K562 (cell line): ENCODE results near the gene FRMPD1. TPM values are rescaled to one million over a fixed set of nuclear protein-coding genes. Genes with fewer than 3 reads are reported as not detected.

ENCODE experiments used
- ATAC-seq: fragments of 200-7000 bp; cut with Tn5 transposase; 3 replicates; pipeline ENCODE4 v1.9.1; 2020; ENCODE audit warnings: moderate library complexity
- BruUV-seq: library from RNA; stranded (reverse); fragments of 400-500 nt; replicated peaks from 2 replicates; lab custom pipeline; 2021; lab: Mats Ljungman, UMichigan
- CTCF ChIA-PET: fragments of 300-600 bp; formaldehyde crosslinking; extraction: SDS; loops from one replicate; lab custom pipeline; 2021; ENCODE audit warnings: low intra/inter-chr PET ratio; lab: Yijun Ruan, JAX
- POLR2A ChIA-PET: fragments of 300-600, 350-650 bp; sonication (Branson Sonifier 250); formaldehyde crosslinking; extraction: SDS; loops from one replicate; lab custom pipeline; 2021; ENCODE audit warnings: antibody characterized with exemption, inconsistent platforms; lab: Yijun Ruan, JAX
- DNase-seq, 4 experiments: peaks; one replicate each; pipeline versions ENCODE4 v3.0.0 to v3.0.0-alpha.2; 2011 to 2018; ENCODE audit warnings: low spot score in 3 of 4, mixed read lengths in 3 of 4; ENCODE audit errors: extremely low read depth in 1 of 4
- FAIRE-seq: peaks from 2 replicates; lab custom pipeline; 2011; peaks lifted over from hg19 to GRCh38; lab: Jason Lieb, UNC
- H2AFZ ChIP-seq: 2 replicates; pipeline ENCODE4 v1.6.0; 2011; ENCODE audit warnings: low read depth, low read length, control low read depth, inconsistent platforms
- H3K27ac ChIP-seq: fragments of 200-600 bp; 3 replicates; pipeline ENCODE4 v1.8.0; 2011; ENCODE audit warnings: low read depth, mild to moderate bottlenecking, control low read depth, inconsistent platforms, low read length, moderate library complexity, mixed read lengths; ENCODE audit errors: extremely low read depth
- H3K27me3 ChIP-seq, 2 experiments: fragments of 300-600 bp in 1 of 2; 2 replicates in 1 of 2; 3 replicates in 1 of 2; pipeline versions ENCODE4 v1.6.0 to v1.8.0; 2011; ENCODE audit warnings: inconsistent platforms in 2 of 2, low read length in 2 of 2, mild to moderate bottlenecking in 1 of 2, mixed read lengths in 1 of 2, moderate library complexity in 1 of 2; ENCODE audit not compliant: control insufficient read depth in 2 of 2, insufficient read depth in 2 of 2
- H3K36me3 ChIP-seq: fragments of 300-600 bp; 3 replicates; pipeline ENCODE4 v1.8.0; 2011; ENCODE audit warnings: mild to moderate bottlenecking, low read length, inconsistent platforms; ENCODE audit not compliant: control insufficient read depth, insufficient read depth
- H3K4me1 ChIP-seq, 2 experiments: fragments of 200-600 bp in 1 of 2; replicated peaks in 1 of 2; 2 replicates in 1 of 2; 3 replicates in 1 of 2; pipeline versions ENCODE4 v1.5.1 to v1.8.0; 2011; ENCODE audit warnings: inconsistent platforms in 2 of 2, low read length in 2 of 2, mild to moderate bottlenecking in 1 of 2, mixed read lengths in 1 of 2, moderate library complexity in 1 of 2; ENCODE audit not compliant: control insufficient read depth in 2 of 2, insufficient read depth in 2 of 2
- H3K4me2 ChIP-seq: 2 replicates; pipeline ENCODE4 v1.6.1; 2011; ENCODE audit warnings: low read length, control low read depth, inconsistent platforms, mixed read lengths; ENCODE audit not compliant: insufficient read depth
- H3K4me3 ChIP-seq: fragments of 200-600 bp; sonication (generic), shearing (Covaris generic); 2 replicates; pipeline ENCODE4 v1.5.1; 2016; ENCODE audit warnings: control low read depth, inconsistent platforms
- H3K79me2 ChIP-seq: fragments of 200-600 bp; 3 replicates; pipeline ENCODE4 v1.8.0; 2011; ENCODE audit warnings: low read length, inconsistent platforms; ENCODE audit not compliant: control insufficient read depth, insufficient read depth
- H3K9ac ChIP-seq, 2 experiments: 2 replicates each; pipeline versions ENCODE4 v1.6.0 to v1.6.1; 2011; ENCODE audit warnings: low read depth in 2 of 2, low read length in 2 of 2, control low read depth in 1 of 2, inconsistent platforms in 1 of 2, mild to moderate bottlenecking in 1 of 2, mixed read lengths in 1 of 2; ENCODE audit not compliant: insufficient read depth in 1 of 2
- H3K9me1 ChIP-seq: one replicate; pipeline ENCODE4 v1.6.0; 2011; ENCODE audit warnings: inconsistent platforms, mild to moderate bottlenecking, low read length, moderate library complexity; ENCODE audit not compliant: control insufficient read depth, insufficient read depth
- H3K9me3 ChIP-seq: replicated peaks from 2 replicates; pipeline ENCODE4 v1.5.1; 2011; ENCODE audit warnings: low read depth, low read length, inconsistent platforms; ENCODE audit not compliant: control insufficient read depth, insufficient read depth
- H4K20me1 ChIP-seq: replicated peaks from 2 replicates; pipeline ENCODE4 v1.6.1; 2011; ENCODE audit warnings: low read length, inconsistent platforms, mixed read lengths; ENCODE audit not compliant: control insufficient read depth, insufficient read depth
- MYNN ChIP-seq, 2 experiments: sonication (generic); formaldehyde crosslinking in 1 of 2; IDR thresholded peaks; 2 replicates each; pipeline versions ENCODE4 v1.5.0 to v1.6.1; 2016 to 2020; ENCODE audit warnings: antibody characterized with exemption in 1 of 2, missing genetic modification reagents in 1 of 2
- OTX1 ChIP-seq: fragments of 450-650 bp; formaldehyde crosslinking; IDR thresholded peaks from 2 replicates; pipeline ENCODE4 v1.4.0; 2022; ENCODE audit warnings: mild to moderate bottlenecking
- PPARD ChIP-seq: fragments of 250-450 bp; sonication (Bioruptor Pico); IDR thresholded peaks from 2 replicates; pipeline ENCODE4 v1.8.0; 2022; ENCODE audit warnings: inconsistent platforms, mild to moderate bottlenecking, moderate library complexity
- ZNF277 ChIP-seq: fragments of 250-450 bp; sonication (Bioruptor Pico); IDR thresholded peaks from 2 replicates; pipeline ENCODE4 v1.8.0; 2022; ENCODE audit warnings: inconsistent platforms, mild to moderate bottlenecking, moderate library complexity, borderline replicate concordance
- WGBS: fragments of 100-300 bp; shearing (Covaris generic); methylation state at CpG from one replicate; pipeline ENCODE4 v1.1.6; 2016; ENCODE audit warnings: low coverage, mixed read lengths; ENCODE audit not compliant: insufficient coverage; ENCODE audit errors: missing lambda C conversion rate; 5-methylcytosine and 5-hydroxymethylcytosine counted together
- in situ Hi-C: fragments of 300-500 bp; cut with MboI; formaldehyde crosslinking; loops from 4 replicates; pipeline ENCODE4 v1.15.0; 2018; ENCODE audit warnings: inconsistent platforms, mixed read lengths
- intact Hi-C: fragments of 100-400 bp; cut with micrococcal nuclease; formaldehyde crosslinking; loops from 2 replicates; pipeline ENCODE4 v1.14.2; 2022
- polyA plus RNA-seq, 8 experiments: library from polyadenylated mRNA; depleted of rRNA in 4 of 8; stranded (reverse) in 5 of 8; unstranded in 3 of 8; fragments of >200 nt; fragmentation: Nextera tagmentation in 2 of 8; fragmentation: Illumina TruSeq in 1 of 8; extraction: Ambion mirVana in 2 of 8; extraction: Trizol in 1 of 8; gene quantifications; 2 replicates each; pipeline versions ENCODE4 v1.2.1 to v1.2.3, GENCODE V29; 2011 to 2014; ENCODE audit warnings: inconsistent platforms in 1 of 8, missing spikeins in 1 of 8
- total RNA-seq, 7 experiments: library from RNA; depleted of rRNA in 6 of 7; stranded (reverse); fragments of >200 nt in 6 of 7; fragmentation: Illumina TruSeq in 2 of 7; extraction: Trizol in 2 of 7; gene quantifications; 2 replicates each; pipeline versions ENCODE4 v1.2.1 to v1.2.3, GENCODE V29; 2011 to 2021; ENCODE audit warnings: low replicate concordance in 1 of 7
- TF ChIP-seq, protein P1 (sequence below), 3 experiments: IDR thresholded peaks in 2 of 3; conservative IDR thresholded peaks in 1 of 3; 2 replicates each; pipeline ENCODE4 v1.5.1; 2011 to 2012; ENCODE audit warnings: low read length in 3 of 3, mild to moderate bottlenecking in 3 of 3, control low read depth in 2 of 3, improper control_type of control experiment in 1 of 3, inconsistent platforms in 1 of 3, low read depth in 1 of 3, mixed read lengths in 1 of 3, moderate library complexity in 1 of 3; ENCODE audit not compliant: insufficient read depth in 2 of 3
- TF ChIP-seq, protein P2 (sequence below): IDR thresholded peaks from 2 replicates; pipeline ENCODE4 v1.6.1; 2011; ENCODE audit warnings: borderline replicate concordance, low read depth, mild to moderate bottlenecking, moderate library complexity, low read length; ENCODE audit not compliant: insufficient read depth, poor library complexity, severe bottlenecking

FRMPD1 gene
- total and polyA plus RNA-seq, 9 of the 15 experiments (the other 6 are each of a cell fraction or from before 2014, with no cell fraction given), result not detected

DNA sequence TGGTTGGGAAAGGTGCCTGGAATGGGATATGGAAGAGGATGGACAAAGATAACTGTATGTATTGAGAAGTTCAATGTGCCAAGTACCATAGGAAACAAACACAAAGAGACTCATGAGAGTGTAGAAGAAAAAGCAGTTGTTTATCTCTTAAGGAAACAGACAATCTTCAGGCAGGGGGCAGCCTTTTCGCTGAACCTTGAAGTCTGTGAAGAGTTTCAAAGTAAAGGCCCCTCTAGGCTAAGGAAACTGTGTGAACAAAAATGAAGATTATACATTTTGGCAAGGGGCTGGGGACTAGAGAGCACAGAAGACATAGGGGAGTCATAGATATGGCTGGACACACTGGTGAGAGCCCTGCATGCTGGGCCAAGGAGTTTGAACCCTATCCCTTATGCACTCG, 27.5 kb upstream of the FRMPD1 start:
- ATAC-seq, result peak; percentile 23; the same call in 2 of the 3 replicates
- Histone ChIP-seq H3K9me1 (no peaks in the 10 kb centered on the region), H3K9me3 (no peaks in the 10 kb centered on the region), H2AFZ (no peak overlapping the region), H3K4me1 (no peaks in the 10 kb centered on the region; a peak in 1 of 5 replicates), H3K27me3 (peaks cover 24 to 47% of the 10 kb centered on the region in 2 experiments), H3K36me3 (no peaks in the 10 kb centered on the region), H3K79me2 (no peaks in the 10 kb centered on the region), H3K9ac (no peak overlapping the region), H3K27ac (no peak overlapping the region), H3K4me2 (no peak overlapping the region), H3K4me3 (no peak overlapping the region), H4K20me1 (peaks cover 8% of the 10 kb centered on the region; the same call in 1 of the 2 replicates)
- CTCF ChIA-PET, result no interaction called here
- BruUV-seq, result no TSS peak
- no peak for FAIRE-seq
- in situ Hi-C loops, result no loop called here
- no peak for DNase-seq
- POLR2A ChIA-PET, result no interaction called here
- TF ChIP-seq ZNF277 (CRISPR knock-in tag), result no peak
- TF ChIP-seq MYNN (IDR thresholded peaks at IDR 0.05), result peak; percentile 94
- peak; percentile 53; the same call in 1 of the 2 replicates for TF ChIP-seq MYNN (CRISPR knock-in tag; IDR thresholded peaks at IDR 0.05)
- no peak for TF ChIP-seq PPARD (CRISPR knock-in tag)
- TF ChIP-seq OTX1 (CRISPR knock-in tag), result no peak
- TF ChIP-seq, protein P1, sequence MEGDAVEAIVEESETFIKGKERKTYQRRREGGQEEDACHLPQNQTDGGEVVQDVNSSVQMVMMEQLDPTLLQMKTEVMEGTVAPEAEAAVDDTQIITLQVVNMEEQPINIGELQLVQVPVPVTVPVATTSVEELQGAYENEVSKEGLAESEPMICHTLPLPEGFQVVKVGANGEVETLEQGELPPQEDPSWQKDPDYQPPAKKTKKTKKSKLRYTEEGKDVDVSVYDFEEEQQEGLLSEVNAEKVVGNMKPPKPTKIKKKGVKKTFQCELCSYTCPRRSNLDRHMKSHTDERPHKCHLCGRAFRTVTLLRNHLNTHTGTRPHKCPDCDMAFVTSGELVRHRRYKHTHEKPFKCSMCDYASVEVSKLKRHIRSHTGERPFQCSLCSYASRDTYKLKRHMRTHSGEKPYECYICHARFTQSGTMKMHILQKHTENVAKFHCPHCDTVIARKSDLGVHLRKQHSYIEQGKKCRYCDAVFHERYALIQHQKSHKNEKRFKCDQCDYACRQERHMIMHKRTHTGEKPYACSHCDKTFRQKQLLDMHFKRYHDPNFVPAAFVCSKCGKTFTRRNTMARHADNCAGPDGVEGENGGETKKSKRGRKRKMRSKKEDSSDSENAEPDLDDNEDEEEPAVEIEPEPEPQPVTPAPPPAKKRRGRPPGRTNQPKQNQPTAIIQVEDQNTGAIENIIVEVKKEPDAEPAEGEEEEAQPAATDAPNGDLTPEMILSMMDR (IDR thresholded peaks at IDR 0.05 in 2 of 3, conservative IDR thresholded peaks at IDR 0.05 in 1 of 3; ENCODE audit: insufficient read depth in 2 of 3, low read depth in 1 of 3, low read length in 3 of 3), result 0 out of 6 replicates have a peak, but pooled peaks of 1 of the 3 experiments have one; percentile 18
- TF ChIP-seq, protein P2, sequence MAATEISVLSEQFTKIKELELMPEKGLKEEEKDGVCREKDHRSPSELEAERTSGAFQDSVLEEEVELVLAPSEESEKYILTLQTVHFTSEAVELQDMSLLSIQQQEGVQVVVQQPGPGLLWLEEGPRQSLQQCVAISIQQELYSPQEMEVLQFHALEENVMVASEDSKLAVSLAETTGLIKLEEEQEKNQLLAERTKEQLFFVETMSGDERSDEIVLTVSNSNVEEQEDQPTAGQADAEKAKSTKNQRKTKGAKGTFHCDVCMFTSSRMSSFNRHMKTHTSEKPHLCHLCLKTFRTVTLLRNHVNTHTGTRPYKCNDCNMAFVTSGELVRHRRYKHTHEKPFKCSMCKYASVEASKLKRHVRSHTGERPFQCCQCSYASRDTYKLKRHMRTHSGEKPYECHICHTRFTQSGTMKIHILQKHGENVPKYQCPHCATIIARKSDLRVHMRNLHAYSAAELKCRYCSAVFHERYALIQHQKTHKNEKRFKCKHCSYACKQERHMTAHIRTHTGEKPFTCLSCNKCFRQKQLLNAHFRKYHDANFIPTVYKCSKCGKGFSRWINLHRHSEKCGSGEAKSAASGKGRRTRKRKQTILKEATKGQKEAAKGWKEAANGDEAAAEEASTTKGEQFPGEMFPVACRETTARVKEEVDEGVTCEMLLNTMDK, result peak; percentile 3
- intact Hi-C loops, result no loop called here
- 0% methylated on average over 2 of the region's 2 CpGs for WGBS
